ENCODE data around the gene DTD1. TPM values are rescaled to one million over a fixed set of nuclear protein-coding genes. Genes with fewer than 3 reads are reported as not detected.

The DTD1 gene
- total RNA-seq, 1 donor from 2014 or later, result 23.7 TPM

DNA sequence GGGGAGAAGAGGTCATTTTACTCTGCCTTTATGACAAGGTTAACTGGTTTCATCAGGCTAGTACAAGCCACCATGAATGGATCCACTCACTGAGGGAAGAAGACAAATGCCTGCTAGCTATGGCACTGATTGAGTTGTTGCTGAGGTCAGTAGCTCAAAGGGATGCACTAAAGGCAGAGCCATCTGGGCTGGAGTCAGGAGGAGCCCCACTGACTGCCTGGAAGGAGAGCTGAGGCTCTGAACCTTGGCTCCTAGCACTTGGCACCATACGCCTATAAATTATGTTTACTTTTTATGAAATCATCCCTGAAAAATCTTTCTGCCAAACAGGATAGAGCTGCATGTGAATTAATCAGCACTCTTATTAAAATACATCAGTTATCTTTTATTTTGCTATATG lies 104.6 kb downstream of the DTD1 start:
- Mint-ChIP-seq H3K27ac (no peak overlapping the region), H3K9me3 (peaks cover 3% of the 10 kb centered on the region), H3K4me1 (peaks cover 3% of the 10 kb centered on the region), H3K27me3 (ENCODE audit: low read depth) (no peaks in the 10 kb centered on the region), H3K4me3 (no peak overlapping the region), H3K36me3 (no peaks in the 10 kb centered on the region)
- no peak for DNase-seq (ENCODE audit: low spot score in 2 of 2, unreplicated experiment in 2 of 2)
- TF ChIP-seq, protein P1, sequence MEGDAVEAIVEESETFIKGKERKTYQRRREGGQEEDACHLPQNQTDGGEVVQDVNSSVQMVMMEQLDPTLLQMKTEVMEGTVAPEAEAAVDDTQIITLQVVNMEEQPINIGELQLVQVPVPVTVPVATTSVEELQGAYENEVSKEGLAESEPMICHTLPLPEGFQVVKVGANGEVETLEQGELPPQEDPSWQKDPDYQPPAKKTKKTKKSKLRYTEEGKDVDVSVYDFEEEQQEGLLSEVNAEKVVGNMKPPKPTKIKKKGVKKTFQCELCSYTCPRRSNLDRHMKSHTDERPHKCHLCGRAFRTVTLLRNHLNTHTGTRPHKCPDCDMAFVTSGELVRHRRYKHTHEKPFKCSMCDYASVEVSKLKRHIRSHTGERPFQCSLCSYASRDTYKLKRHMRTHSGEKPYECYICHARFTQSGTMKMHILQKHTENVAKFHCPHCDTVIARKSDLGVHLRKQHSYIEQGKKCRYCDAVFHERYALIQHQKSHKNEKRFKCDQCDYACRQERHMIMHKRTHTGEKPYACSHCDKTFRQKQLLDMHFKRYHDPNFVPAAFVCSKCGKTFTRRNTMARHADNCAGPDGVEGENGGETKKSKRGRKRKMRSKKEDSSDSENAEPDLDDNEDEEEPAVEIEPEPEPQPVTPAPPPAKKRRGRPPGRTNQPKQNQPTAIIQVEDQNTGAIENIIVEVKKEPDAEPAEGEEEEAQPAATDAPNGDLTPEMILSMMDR (IDR thresholded peaks at IDR 0.05; ENCODE audit: unreplicated experiment), result no peak

DNA sequence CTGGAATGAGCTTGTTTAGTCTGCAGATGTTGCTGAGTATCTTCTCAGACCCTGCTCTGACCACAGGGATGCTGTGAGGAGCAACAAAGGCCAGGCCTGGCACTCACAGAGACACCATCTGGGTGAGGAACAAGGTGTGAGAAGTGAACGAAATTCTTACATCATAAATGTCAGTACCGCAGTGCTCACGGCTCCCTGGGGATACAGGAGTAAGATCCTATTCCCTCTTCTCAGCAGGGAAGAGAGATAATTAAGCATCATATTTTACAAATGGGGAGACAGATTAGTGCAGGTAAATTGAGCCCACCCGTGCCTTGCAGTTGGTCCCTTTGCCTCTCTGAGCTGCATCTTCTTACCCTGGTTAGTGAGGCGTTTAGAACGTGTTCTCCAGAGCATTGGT lies 106.2 kb downstream of the DTD1 start:
- Mint-ChIP-seq H3K36me3 (no peaks in the 10 kb centered on the region), H3K27me3 (ENCODE audit: low read depth) (no peaks in the 10 kb centered on the region), H3K4me3 (no peak overlapping the region), H3K4me1 (peaks cover 3% of the 10 kb centered on the region), H3K27ac (no peak overlapping the region), H3K9me3 (peaks cover 3% of the 10 kb centered on the region)
- DNase-seq (ENCODE audit: low spot score in 2 of 2, unreplicated experiment in 2 of 2), result no peak
- TF ChIP-seq, protein P1 (IDR thresholded peaks at IDR 0.05; ENCODE audit: unreplicated experiment), result no peak

DNA sequence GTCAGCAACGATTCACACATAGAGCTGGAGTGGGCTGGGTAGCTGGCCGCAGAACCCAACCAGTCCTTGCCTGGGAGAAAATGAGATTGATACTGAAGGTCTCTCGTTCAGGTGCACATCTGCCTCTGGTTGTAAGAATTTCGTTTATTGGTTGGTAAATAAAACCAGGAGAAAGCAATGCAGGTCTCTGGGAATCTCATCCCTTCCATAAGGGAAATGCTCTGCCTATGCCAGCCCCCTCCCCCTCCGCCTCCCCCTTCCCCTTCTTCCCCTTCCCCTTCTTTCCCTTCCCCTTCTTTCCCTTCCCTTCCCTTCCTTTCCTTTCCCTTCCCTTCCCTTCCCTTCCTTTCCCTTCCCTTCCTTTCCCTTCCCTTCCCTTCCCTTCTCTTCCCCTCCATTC lies 107.3 kb downstream of the DTD1 start:
- TF ChIP-seq, protein P1 (IDR thresholded peaks at IDR 0.05; ENCODE audit: unreplicated experiment), result no peak
- Mint-ChIP-seq H3K4me3 (no peak overlapping the region), H3K27ac (no peak overlapping the region), H3K36me3 (no peaks in the 10 kb centered on the region), H3K9me3 (peaks cover 2% of the 10 kb centered on the region), H3K4me1 (peaks cover 3% of the 10 kb centered on the region), H3K27me3 (ENCODE audit: low read depth) (no peaks in the 10 kb centered on the region)
- no peak for DNase-seq (ENCODE audit: low spot score in 2 of 2, unreplicated experiment in 2 of 2)

DNA sequence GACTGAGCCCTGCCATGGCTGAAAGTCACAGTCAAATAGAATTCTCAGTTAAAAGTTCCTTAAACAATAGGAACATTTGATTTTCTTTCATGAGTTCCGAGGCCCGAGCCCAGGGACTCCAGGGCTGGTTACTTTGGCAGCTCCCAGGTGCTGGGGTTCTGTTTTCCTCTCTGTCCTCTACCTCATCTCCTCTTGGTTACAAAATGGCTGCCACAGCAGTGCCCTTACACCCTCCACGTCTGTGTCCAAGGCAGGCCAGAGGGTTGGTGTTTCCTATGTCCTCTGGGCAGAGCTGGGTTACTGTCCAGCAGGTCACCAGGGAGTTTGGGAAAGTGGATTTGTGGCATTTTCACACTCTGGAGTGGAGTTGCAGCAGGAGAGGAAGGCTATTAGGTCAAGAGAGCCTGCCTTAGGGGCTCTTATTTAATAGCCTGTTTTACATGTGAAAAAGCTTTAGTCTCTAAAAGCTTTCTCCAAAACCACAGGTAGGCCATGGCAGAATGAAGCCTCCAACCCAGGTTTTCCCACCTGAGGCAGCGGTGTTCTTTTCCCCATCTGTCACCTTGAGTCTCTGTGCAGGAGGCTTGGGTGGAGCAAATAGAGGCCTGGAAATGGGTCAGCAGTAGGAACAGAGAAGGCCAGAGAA lies 111.0 kb downstream of the DTD1 start:
- no peak for DNase-seq (ENCODE audit: low spot score in 2 of 2, unreplicated experiment in 2 of 2)
- H3K4me1 Mint-ChIP-seq, result no peaks in the 10 kb centered on the region
- H3K27me3 Mint-ChIP-seq (ENCODE audit: low read depth), result no peaks in the 10 kb centered on the region
- no peak overlapping the region for H3K27ac Mint-ChIP-seq
- no peaks in the 10 kb centered on the region for H3K36me3 Mint-ChIP-seq
- TF ChIP-seq, protein P1 (IDR thresholded peaks at IDR 0.05; ENCODE audit: unreplicated experiment), result no peak
- no peak overlapping the region for H3K4me3 Mint-ChIP-seq
- no peaks in the 10 kb centered on the region for H3K9me3 Mint-ChIP-seq

DNA sequence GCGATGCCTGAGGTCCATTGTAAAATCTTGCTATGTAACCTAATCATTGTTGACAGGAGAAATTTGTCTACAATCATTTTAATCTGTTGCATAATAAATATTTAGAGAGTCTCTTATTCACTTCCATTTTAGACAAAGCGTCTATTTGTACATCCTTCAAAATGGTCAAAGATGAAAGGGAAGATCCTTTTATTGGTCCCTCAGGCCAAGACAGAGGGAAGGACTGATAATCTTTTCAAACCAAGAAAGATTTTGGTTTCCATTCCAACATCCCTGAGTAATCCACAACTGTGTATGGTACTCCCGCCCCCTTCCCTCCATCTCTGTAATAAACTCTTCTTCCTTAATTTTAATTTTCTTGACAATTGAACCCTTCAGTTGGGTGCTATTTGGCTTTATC lies 114.1 kb downstream of the DTD1 start:
- Mint-ChIP-seq H3K27ac (no peak overlapping the region), H3K4me1 (peaks cover 7% of the 10 kb centered on the region), H3K9me3 (no peaks in the 10 kb centered on the region), H3K36me3 (no peaks in the 10 kb centered on the region), H3K4me3 (no peak overlapping the region), H3K27me3 (ENCODE audit: low read depth) (no peaks in the 10 kb centered on the region)
- no peak for DNase-seq (ENCODE audit: low spot score in 2 of 2, unreplicated experiment in 2 of 2)
- TF ChIP-seq, protein P1 (IDR thresholded peaks at IDR 0.05; ENCODE audit: unreplicated experiment), result no peak

DNA sequence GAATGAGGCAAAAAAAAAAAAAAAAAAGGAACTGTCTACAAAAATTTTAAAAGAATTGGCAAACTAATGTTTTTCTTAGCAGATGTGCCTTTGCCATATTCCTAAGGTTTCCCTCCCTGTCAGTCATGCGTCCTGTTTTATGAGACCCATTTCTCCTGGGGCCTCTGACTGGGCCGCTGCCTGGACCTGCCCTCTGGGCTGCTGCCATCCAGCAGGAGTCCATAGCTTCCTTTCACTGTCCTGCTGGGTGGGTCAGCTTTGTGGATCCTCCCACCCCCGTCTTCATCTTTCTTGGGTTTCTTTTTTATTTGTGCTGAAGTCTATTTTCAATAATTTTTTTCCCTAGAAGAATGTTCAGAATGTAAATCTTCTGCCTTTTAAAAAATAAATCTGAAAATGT lies 114.9 kb downstream of the DTD1 start:
- Mint-ChIP-seq H3K27ac (no peak overlapping the region), H3K4me3 (no peak overlapping the region), H3K4me1 (peaks cover 7% of the 10 kb centered on the region), H3K27me3 (ENCODE audit: low read depth) (no peaks in the 10 kb centered on the region), H3K9me3 (no peaks in the 10 kb centered on the region), H3K36me3 (no peaks in the 10 kb centered on the region)
- TF ChIP-seq, protein P1 (IDR thresholded peaks at IDR 0.05; ENCODE audit: unreplicated experiment), result no peak
- no peak for DNase-seq (ENCODE audit: low spot score in 2 of 2, unreplicated experiment in 2 of 2)

Data from mesothelial cell of epicardium (in vitro differentiated cells).